Fibroblast of gingiva (primary cell): Measurements from ENCODE around the gene SLC1A7.

Source experiments
- DNase-seq: peaks from one replicate; pipeline ENCODE4 v3.0.0-alpha.2; 2011; ENCODE audit warnings: low read depth

SLC1A7 gene

GRCh38 chr1:53061123-53061858 is 81.1 kb downstream of the SLC1A7 start:
- no peak for DNase-seq

- peak; percentile 49 for DNase-seq
These were observed 81.9 kb downstream of the SLC1A7 start for GRCh38 chr1:53060579-53060978.

GRCh38 chr1:53057127-53057526 is 85.3 kb downstream of the SLC1A7 start:
- no peak for DNase-seq

- DNase-seq, result no peak
These were observed 90.8 kb downstream of the SLC1A7 start for GRCh38 chr1:53051676-53052075.

GRCh38 chr1:53050310-53050709 is 92.1 kb downstream of the SLC1A7 start:
- DNase-seq, result no peak

- DNase-seq, result no peak
These were observed 92.9 kb downstream of the SLC1A7 start for GRCh38 chr1:53049574-53049967.

GRCh38 chr1:53048960-53049573 is 93.4 kb downstream of the SLC1A7 start:
- DNase-seq, result no peak

- DNase-seq, result peak; percentile 6
These were observed 94.4 kb downstream of the SLC1A7 start for GRCh38 chr1:53047737-53048736.

GRCh38 chr1:53046930-53047329 is 95.5 kb downstream of the SLC1A7 start:
- DNase-seq, result no peak

- no peak for DNase-seq
These were observed 97.5 kb downstream of the SLC1A7 start for GRCh38 chr1:53044926-53045325.

- DNase-seq, result peak; percentile 71
These were observed 99.2 kb downstream of the SLC1A7 start for GRCh38 chr1:53043271-53043670.

GRCh38 chr1:53038566-53038965 is 103.9 kb downstream of the SLC1A7 start:
- no peak for DNase-seq
